HCT116 (cell line): Measurements from ENCODE around the gene RAC2. TPM values are rescaled to one million over a fixed set of nuclear protein-coding genes. Genes with fewer than 3 reads are reported as not detected.

Experiments used
- ATAC-seq: fragments of 200-7000 bp; cut with Tn5 transposase; 2 replicates; pipeline ENCODE4 v1.9.1; 2020; ENCODE audit warnings: mild to moderate bottlenecking, moderate library complexity
- BruUV-seq: library from RNA; stranded (reverse); fragments of 400-500 nt; replicated peaks from 2 replicates; lab custom pipeline; 2021; lab: Mats Ljungman, UMichigan
- CTCF ChIA-PET: fragments of 300-600 bp; sonication (Branson Sonifier 250); formaldehyde crosslinking; loops from one replicate; lab custom pipeline; 2021; ENCODE audit warnings: antibody characterized with exemption; lab: Charles Lee
- POLR2A ChIA-PET: fragments of 300-600, 350-600 bp; sonication (Branson Sonifier 250); formaldehyde crosslinking; loops from one replicate; lab custom pipeline; 2021; ENCODE audit warnings: antibody characterized with exemption; lab: Charles Lee
- RAD21 ChIA-PET, 2 experiments: fragments of 300-600 bp; sonication (Branson Sonifier 250); formaldehyde crosslinking; loops; one replicate each; lab custom pipeline; 2023; ENCODE audit warnings: low total read pairs in 2 of 2; ENCODE audit not compliant: uncharacterized antibody in 2 of 2, unreplicated experiment in 2 of 2, low non-redundant PET in 1 of 2; lab: Charles Lee
- DNase-seq: peaks from one replicate; pipeline ENCODE4 v3.0.0-alpha.2; 2010; ENCODE audit warnings: low read depth, low spot score
- H2AFZ ChIP-seq: fragments of 200-600 bp; shearing (Covaris generic), sonication (generic); 2 replicates; pipeline ENCODE4 v1.6.1; 2017; ENCODE audit warnings: low read depth, mixed run types, mixed read lengths, antibody characterized with exemption, low read length; ENCODE audit not compliant: poor library complexity, severe bottlenecking
- H3K27ac ChIP-seq: 2 replicates; pipeline ENCODE4 v1.5.1; 2012; ENCODE audit warnings: low read depth, low read length
- H3K27me3 ChIP-seq: fragments of 200-600 bp; sonication (generic); 2 replicates; pipeline ENCODE4 v1.6.1; 2016; ENCODE audit warnings: mixed run types, low read length, mixed read lengths; ENCODE audit not compliant: insufficient read depth
- H3K36me3 ChIP-seq, 2 experiments: fragments of 200-500 bp in 1 of 2; fragments of 200-600 bp in 1 of 2; sonication (Bioruptor generic) in 1 of 2; sonication (generic) in 1 of 2; 2 replicates each; pipeline versions ENCODE4 v1.5.1 to v1.6.1; 2014 to 2016; ENCODE audit warnings: low read length in 2 of 2, inconsistent platforms in 1 of 2, mixed read lengths in 1 of 2, mixed run types in 1 of 2; ENCODE audit not compliant: insufficient read depth in 2 of 2, control insufficient read depth in 1 of 2
- H3K4me1 ChIP-seq, 2 experiments: fragments of 200-600 bp in 1 of 2; sonication (generic) in 1 of 2; 2 replicates each; pipeline versions ENCODE4 v1.5.1 to v1.6.1; 2012 to 2017; ENCODE audit warnings: low read length in 2 of 2, inconsistent platforms in 1 of 2, mild to moderate bottlenecking in 1 of 2, mixed read lengths in 1 of 2, mixed run types in 1 of 2, moderate library complexity in 1 of 2; ENCODE audit not compliant: insufficient read depth in 2 of 2, control insufficient read depth in 1 of 2
- H3K4me2 ChIP-seq: fragments of 200-600 bp; sonication (generic); 2 replicates; pipeline ENCODE4 v1.6.1; 2017; ENCODE audit warnings: mixed run types, low read length, mixed read lengths
- H3K4me3 ChIP-seq, 2 experiments: fragments of 200-600 bp in 1 of 2; sonication (generic) in 1 of 2; replicated peaks in 1 of 2; 2 replicates each; pipeline ENCODE4 v1.5.1; 2011 to 2016; ENCODE audit warnings: low read length in 2 of 2, control low read depth in 1 of 2, low read depth in 1 of 2, mild to moderate bottlenecking in 1 of 2, mixed read lengths in 1 of 2, mixed run types in 1 of 2
- H3K79me2 ChIP-seq: fragments of 200-600 bp; sonication (generic); 2 replicates; pipeline ENCODE4 v1.6.1; 2017; ENCODE audit warnings: mild to moderate bottlenecking, mixed run types, low read length, moderate library complexity, mixed read lengths; ENCODE audit not compliant: insufficient read depth
- H3K9ac ChIP-seq: fragments of 200-600 bp; sonication (generic); 2 replicates; pipeline ENCODE4 v1.6.1; 2016; ENCODE audit warnings: low read length, mixed read lengths
- H3K9me2 ChIP-seq: fragments of 200-600 bp; sonication (generic), shearing (Covaris generic); 2 replicates; pipeline ENCODE4 v1.6.1; 2017; ENCODE audit warnings: mixed run types, mild to moderate bottlenecking, moderate library complexity; ENCODE audit not compliant: insufficient read depth
- H3K9me3 ChIP-seq, 2 experiments: fragments of 200-500 bp in 1 of 2; fragments of 200-600 bp in 1 of 2; sonication (Bioruptor generic) in 1 of 2; sonication (generic) in 1 of 2; 2 replicates each; pipeline ENCODE4 v1.6.1; 2014 to 2017; ENCODE audit warnings: low read length in 2 of 2, mixed read lengths in 2 of 2, inconsistent platforms in 1 of 2, low read depth in 1 of 2, mild to moderate bottlenecking in 1 of 2, mixed run types in 1 of 2, moderate library complexity in 1 of 2; ENCODE audit not compliant: control insufficient read depth in 1 of 2, insufficient read depth in 1 of 2
- H4K20me1 ChIP-seq: fragments of 200-600 bp; sonication (generic), shearing (Covaris generic); 2 replicates; pipeline ENCODE4 v1.6.1; 2017; ENCODE audit warnings: mixed run types, mild to moderate bottlenecking, moderate library complexity; ENCODE audit not compliant: insufficient read depth
- CTCF ChIP-seq, 3 experiments: fragments of 200-600 bp in 1 of 3; sonication (generic) in 1 of 3; IDR thresholded peaks in 2 of 3; conservative IDR thresholded peaks in 1 of 3; 2 replicates each; pipeline ENCODE4 v1.5.1; 2012 to 2017; ENCODE audit warnings: low read depth in 2 of 3, low read length in 2 of 3, antibody characterized with exemption in 1 of 3, borderline replicate concordance in 1 of 3, control low read depth in 1 of 3, mild to moderate bottlenecking in 1 of 3, mixed read lengths in 1 of 3, mixed run types in 1 of 3, moderate library complexity in 1 of 3; ENCODE audit not compliant: insufficient read depth in 1 of 3
- EZH2 ChIP-seq: fragments of 200-600 bp; sonication (generic); IDR thresholded peaks from 2 replicates; pipeline ENCODE4 v1.6.1; 2017; ENCODE audit warnings: antibody characterized with exemption, mixed run types
- JUND ChIP-seq: IDR thresholded peaks from 2 replicates; pipeline ENCODE4 v1.6.1; 2012
- RAD21 ChIP-seq: IDR thresholded peaks from 2 replicates; pipeline ENCODE4 v1.6.1; 2012; ENCODE audit warnings: low read depth, mild to moderate bottlenecking
- REST ChIP-seq: IDR thresholded peaks from 2 replicates; pipeline ENCODE4 v1.6.1; 2012; ENCODE audit warnings: low read depth
- SP1 ChIP-seq: IDR thresholded peaks from 2 replicates; pipeline ENCODE4 v1.6.1; 2012; ENCODE audit warnings: low read depth
- SRF ChIP-seq: IDR thresholded peaks from 2 replicates; pipeline ENCODE4 v1.6.1; 2012; ENCODE audit warnings: low read depth
- TCF7L2 ChIP-seq: IDR thresholded peaks from 2 replicates; pipeline ENCODE4 v1.7.0; 2011; ENCODE audit warnings: borderline replicate concordance, inconsistent platforms; ENCODE audit not compliant: insufficient read depth, insufficient read length; ENCODE audit errors: extremely low read depth
- ZNF274 ChIP-seq: fragments of 200-500 bp; sonication (Bioruptor generic); IDR thresholded peaks from 2 replicates; pipeline ENCODE4 v1.6.1; 2014; ENCODE audit warnings: mild to moderate bottlenecking, low read depth, low read length, inconsistent platforms
- intact Hi-C: fragments of 100-400 bp; cut with micrococcal nuclease; formaldehyde crosslinking; loops from 2 replicates; pipeline ENCODE4 v1.10.0; 2022
- total RNA-seq: library from RNA; stranded (reverse); gene quantifications from one replicate; pipeline ENCODE4 v1.2.1, GENCODE V29; 2021; ENCODE audit not compliant: unreplicated experiment

RAC2 gene
- total RNA-seq, 1 experiment from 2014 or later, result 62.0 TPM

- POLR2A ChIA-PET, result no interaction called here
- DNase-seq, result no peak
- no peak for ATAC-seq
- RAD21 ChIA-PET, result no interaction called here
- TF ChIP-seq EZH2 (no peak), RAD21 (no peak), TCF7L2 (no peak), SRF (no peak), REST (no peak), JUND (no peak), CTCF (IDR thresholded peaks at IDR 0.05 in 2 of 3, conservative IDR thresholded peaks at IDR 0.05 in 1 of 3; ENCODE audit: borderline replicate concordance in 1 of 3, insufficient read depth in 1 of 3, low read depth in 2 of 3, low read length in 2 of 3) (no peak), ZNF274 (no peak), SP1 (no peak)
- no peak overlapping the region for H2AFZ ChIP-seq
- H3K9ac ChIP-seq, result no peak overlapping the region
- H3K27me3 ChIP-seq, result no peaks in the 10 kb centered on the region
- CTCF ChIA-PET, result no interaction called here
- H3K9me3 ChIP-seq, result peaks cover 0 to 5% of the 10 kb centered on the region in 2 experiments; a peak in 1 of 4 replicates
- H3K36me3 ChIP-seq, result no peaks in the 10 kb centered on the region
- intact Hi-C loops, result no loop called here
- H3K27ac ChIP-seq, result no peak overlapping the region; the same call in 1 of the 2 replicates
- H3K4me1 ChIP-seq, result peaks cover 10 to 24% of the 10 kb centered on the region in 2 experiments
- H3K4me2 ChIP-seq, result no peak overlapping the region
- H3K79me2 ChIP-seq, result no peaks in the 10 kb centered on the region
- H3K4me3 ChIP-seq, result no peak overlapping the region
- no peaks in the 10 kb centered on the region for H3K9me2 ChIP-seq
- H4K20me1 ChIP-seq, result no peaks in the 10 kb centered on the region
- BruUV-seq, result no TSS peak
Measured at GRCh38 chr22:37284805-37285355, 40.8 kb upstream of the RAC2 start.
